GM19239 (cell line): ENCODE results near the gene MAN2A2.
A peak's percentile ranks its signal among the peaks of the same experiment; 100 is the strongest.
"Not testable (repeated sequence)": the region's sequence is repeated elsewhere in the genome, so short reads cannot be mapped to it uniquely, and the experiment has no call there.

ENCODE experiments used
- DNase-seq: peaks from one replicate; pipeline ENCODE4 v3.0.0; 2011; ENCODE audit warnings: low spot score; ENCODE audit not compliant: insufficient read length
- FAIRE-seq: peaks from 2 replicates; lab custom pipeline; 2011; peaks lifted over from hg19 to GRCh38; lab: Jason Lieb, UNC

Gene MAN2A2

GRCh38 chr15:90882781-90883525 is 20.1 kb upstream of the MAN2A2 start:
- FAIRE-seq (no peak), DNase-seq (no peak)

GRCh38 chr15:90883526-90883975 is 19.6 kb upstream of the MAN2A2 start:
- peak; percentile 70 for FAIRE-seq
- DNase-seq: no peak

- DNase-seq (no peak), FAIRE-seq (no peak)
These were observed 19.0 kb upstream of the MAN2A2 start, which contains the start of gene FES for GRCh38 chr15:90883976-90884718. TSS of gene FES (plus strand) at chr15:90884504. CDS start at chr15:90885046, 542 bp downstream.

- no peak for FAIRE-seq
These were observed 18.2 kb upstream of the MAN2A2 start for GRCh38 chr15:90884719-90885431.

GRCh38 chr15:90885432-90886290 is 17.4 kb upstream of the MAN2A2 start:
- DNase-seq (peak; percentile 85), FAIRE-seq (peak; percentile 87)

More at GRCh38 chr15:90884719-90885431, 18.2 kb upstream of the MAN2A2 start:
- DNase-seq: no peak

- DNase-seq (no peak), FAIRE-seq (no peak)
These were observed 16.8 kb upstream of the MAN2A2 start for GRCh38 chr15:90886291-90886614.

- no peak for DNase-seq
- FAIRE-seq: no peak
These were observed 16.0 kb upstream of the MAN2A2 start for GRCh38 chr15:90887037-90887481.

GRCh38 chr15:90889313-90889730 is 13.8 kb upstream of the MAN2A2 start:
- FAIRE-seq: no peak
- no peak for DNase-seq

GRCh38 chr15:90889736-90890456 is 13.2 kb upstream of the MAN2A2 start:
- DNase-seq: no peak
- no peak for FAIRE-seq

- FAIRE-seq: no peak
- DNase-seq: no peak
These were observed 12.3 kb upstream of the MAN2A2 start for GRCh38 chr15:90890839-90891238.

- FAIRE-seq: no peak
- DNase-seq: no peak
These were observed 11.7 kb upstream of the MAN2A2 start for GRCh38 chr15:90891346-90891949.

- DNase-seq (no peak), FAIRE-seq (no peak)
These were observed 11.1 kb upstream of the MAN2A2 start for GRCh38 chr15:90892023-90892422.

GRCh38 chr15:90892498-90893174 is 10.5 kb upstream of the MAN2A2 start:
- DNase-seq: no peak
- FAIRE-seq: no peak

GRCh38 chr15:90893175-90894090 is 9.7 kb upstream of the MAN2A2 start:
- FAIRE-seq: no peak
- DNase-seq: no peak

GRCh38 chr15:90895571-90896117 is 7.5 kb upstream of the MAN2A2 start:
- DNase-seq (no peak), FAIRE-seq (no peak)

GRCh38 chr15:90897131-90897655 is 5.9 kb upstream of the MAN2A2 start:
- peak; percentile 21 for FAIRE-seq
- DNase-seq: not testable (repeated sequence)
